GM18520 (cell line): ENCODE results near the gene CNNM3.

Experiments used
- ATAC-seq: cut with Tn5 transposase; IDR thresholded peaks from one replicate; pipeline ENCODE4 v1.9.1; 2021; ENCODE audit not compliant: unreplicated experiment

The CNNM3 gene

DNA sequence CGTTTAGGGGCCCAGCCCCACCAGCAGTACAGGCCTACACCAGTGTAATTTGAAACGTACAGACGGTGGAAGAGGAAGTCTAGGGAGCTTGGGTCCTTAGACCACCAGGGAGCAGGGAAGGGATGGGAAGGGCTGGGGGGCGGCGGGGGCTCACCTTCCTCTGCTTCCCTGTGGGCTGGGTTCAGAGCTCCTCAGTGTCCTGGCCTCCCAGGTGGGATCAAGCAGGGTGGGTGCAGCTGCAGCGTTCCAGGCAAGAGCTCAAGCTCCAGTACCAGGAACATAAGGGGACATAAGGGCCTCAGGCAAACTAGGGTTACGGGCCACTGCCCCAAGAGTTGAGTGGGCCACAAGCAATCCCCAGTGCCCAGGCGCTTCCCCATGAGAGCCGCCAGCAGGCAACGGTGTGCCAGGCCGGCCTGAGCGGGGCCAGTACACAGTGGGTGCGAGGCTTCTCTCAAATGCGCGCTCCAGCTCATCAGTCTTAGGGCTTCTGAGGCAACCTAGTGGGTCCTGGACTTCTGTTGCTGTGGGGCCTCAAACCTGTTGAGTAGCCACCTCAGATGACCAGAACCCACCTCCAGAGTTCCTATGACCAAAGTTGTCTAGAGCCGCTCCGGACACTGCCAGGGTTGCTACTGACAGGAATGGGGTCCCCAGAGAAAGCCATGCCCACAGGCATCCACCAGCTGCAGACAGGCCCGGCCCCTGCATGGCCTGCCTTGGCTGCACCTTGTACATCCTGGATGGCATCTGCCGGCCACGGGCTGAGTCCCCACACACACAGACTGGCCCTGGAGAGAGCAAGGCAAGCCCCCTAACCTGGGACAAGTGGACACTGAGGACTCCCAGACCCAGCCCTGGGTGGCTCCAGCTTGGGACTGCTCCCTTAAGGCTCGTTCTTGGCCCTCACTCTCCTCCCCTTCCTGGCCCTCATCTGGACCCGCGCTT lies 22.6 kb downstream of the CNNM3 start:
- no peak for ATAC-seq

- peak; percentile 39 for ATAC-seq
Measured at GRCh38 chr2:96839293-96839874, 23.3 kb downstream of the CNNM3 start.

DNA sequence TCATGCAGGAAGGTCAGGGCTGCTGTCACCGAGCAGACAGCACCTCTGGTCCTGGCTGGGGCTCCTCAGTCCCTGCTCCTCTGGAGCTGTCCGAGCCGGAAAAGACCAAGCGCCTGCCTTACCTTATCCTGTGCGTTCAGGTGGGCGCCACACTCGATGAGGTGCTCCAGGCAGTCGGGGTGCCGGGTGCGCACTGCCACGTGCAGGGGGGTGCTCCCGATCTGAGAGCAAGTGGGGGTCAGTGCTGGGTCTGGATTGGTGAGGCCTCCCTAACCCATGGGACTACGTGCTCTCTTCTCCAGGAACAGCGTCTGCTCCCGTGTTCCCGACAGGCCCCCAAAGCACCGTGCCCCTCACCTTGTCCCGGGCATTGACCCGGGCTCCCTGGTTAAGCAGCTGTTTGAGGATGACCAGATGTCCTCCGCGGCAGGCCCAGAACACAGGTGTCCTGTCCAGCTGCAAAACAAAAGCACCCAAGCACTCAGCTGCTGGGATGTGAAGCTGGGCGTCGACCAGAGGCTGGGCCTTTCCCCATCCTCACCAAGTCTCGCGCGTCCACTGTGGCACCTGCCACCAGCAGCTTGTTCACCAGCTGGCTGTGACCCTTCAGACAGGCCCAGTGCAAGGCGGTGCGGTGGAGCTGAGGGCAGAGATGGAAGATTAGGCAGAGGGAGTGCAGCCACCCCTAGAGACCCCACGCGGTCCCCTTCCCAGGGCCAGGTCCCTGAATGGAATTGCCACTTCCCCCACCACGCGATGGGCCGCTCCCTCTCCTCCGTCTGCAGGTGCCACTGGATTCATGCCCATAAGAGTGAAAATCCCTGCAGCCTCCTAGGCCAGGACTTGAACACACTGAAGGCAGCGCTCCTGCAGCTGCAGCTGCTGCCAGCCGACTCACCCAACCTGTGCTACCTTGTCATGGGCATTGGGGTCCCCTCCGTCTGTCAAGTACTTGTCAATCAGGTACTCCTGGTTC lies 24.1 kb downstream of the CNNM3 start:
- no peak for ATAC-seq

DNA sequence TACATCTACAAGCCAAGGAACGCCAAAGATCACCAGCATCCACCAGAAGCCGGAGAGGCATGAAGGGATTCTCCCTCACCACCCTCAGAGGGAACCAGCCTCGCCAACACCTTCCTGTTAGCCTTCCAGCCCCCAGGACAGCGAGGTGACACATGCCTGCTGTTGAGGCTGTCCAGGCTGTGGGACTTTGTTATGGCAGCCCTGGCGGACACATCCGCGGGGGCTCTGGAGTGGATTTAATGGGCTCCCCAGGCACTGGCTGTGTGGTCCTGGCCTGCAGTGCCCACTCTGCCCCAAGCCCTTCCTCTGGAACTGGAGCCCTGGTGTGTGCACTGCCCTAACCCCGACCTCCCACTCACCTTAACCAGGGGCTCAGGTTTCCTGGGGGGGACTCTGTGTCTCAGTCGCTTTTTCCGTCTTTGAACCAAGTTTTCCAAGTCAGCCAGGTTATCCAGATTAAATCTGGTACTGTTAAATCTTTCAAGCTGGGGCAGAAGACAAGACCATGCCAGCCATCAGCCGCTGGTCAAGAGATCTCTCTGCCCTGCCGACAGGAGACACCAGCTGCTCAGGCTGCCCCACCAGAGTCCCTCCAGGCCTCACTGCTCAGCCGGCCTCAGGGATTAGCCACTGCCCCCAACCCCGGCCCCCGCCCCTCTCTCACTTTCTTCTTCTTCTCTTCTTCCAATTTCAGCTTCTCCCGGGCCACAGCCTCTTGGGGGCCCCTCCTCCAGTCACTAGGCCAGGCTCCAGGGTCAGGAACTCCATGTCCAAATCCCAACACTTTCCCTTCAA lies 25.8 kb downstream of the CNNM3 start:
- ATAC-seq, result no peak

GRCh38 chr2:96842600-96842999 lies 26.5 kb downstream of the CNNM3 start:
- ATAC-seq, result no peak

GRCh38 chr2:96843538-96844268 lies 27.6 kb downstream of the CNNM3 start, which contains the start of gene ANKRD23:
TSS of gene ANKRD23 (minus strand) at chr2:96844021. CDS start at chr2:96843992, 29 bp downstream.
- no peak for ATAC-seq

DNA sequence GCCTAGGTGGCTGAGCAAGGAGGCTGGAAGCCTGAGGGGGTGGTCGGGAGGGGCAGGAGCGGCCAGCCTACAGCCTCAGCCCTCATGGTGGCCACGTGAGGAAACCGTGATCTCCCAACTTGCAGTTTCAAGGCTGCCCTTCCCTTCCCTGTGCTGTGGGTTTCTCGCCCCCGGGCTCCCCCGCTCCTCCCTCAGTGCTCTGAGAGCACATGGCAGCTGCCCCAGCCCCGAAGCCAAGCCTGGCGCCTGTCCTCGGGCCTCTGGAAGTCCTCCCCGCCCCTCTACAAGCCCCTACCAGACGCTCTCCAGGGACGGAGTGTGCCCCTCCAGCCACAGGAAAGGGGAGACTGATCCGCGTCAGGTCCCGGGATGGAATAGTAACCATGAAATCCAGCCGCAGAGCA lies 28.3 kb downstream of the CNNM3 start:
- no peak for ATAC-seq

DNA sequence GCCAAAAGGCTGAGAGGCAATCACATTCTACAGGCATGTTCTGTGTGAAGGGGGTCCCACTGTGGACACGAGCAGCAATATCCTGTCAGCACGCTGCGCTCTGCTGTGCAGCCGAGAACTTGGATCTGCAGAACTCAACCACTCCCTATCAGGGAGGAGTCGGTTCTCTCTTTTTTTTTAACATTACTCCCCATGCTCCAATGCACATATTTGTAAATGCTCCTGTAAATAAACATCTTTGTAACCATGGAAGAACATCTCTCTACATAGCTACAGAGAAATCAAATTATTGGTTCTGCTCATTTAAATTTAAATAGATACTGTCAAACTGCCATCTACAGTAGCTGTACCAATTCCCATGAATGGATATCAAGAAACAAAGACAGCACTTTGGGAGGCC lies 30.8 kb downstream of the CNNM3 start:
- ATAC-seq, result no peak

DNA sequence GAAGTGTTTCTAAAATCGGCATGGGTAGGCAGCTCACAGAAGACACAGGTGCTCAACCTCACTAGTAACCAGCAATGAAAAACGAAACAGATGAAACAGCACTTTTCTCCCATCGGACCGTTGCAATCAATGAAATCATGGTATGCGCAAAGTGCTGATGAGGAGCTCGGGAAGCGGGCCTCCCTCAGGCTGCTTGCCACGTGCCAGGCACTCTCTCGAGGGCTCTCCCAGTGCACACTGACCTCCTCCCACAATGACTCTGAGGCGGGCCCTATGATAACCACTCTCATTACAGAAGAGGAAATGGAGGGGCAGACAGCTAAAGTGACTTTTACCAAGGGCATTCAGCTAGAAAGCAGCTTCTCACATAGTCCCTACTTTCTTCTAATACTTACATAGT lies 31.5 kb downstream of the CNNM3 start:
- no peak for ATAC-seq

- no peak for ATAC-seq
Measured at GRCh38 chr2:96848264-96848663, 32.2 kb downstream of the CNNM3 start.

- no peak for ATAC-seq
Measured at GRCh38 chr2:96852667-96853066, 36.6 kb downstream of the CNNM3 start.

DNA sequence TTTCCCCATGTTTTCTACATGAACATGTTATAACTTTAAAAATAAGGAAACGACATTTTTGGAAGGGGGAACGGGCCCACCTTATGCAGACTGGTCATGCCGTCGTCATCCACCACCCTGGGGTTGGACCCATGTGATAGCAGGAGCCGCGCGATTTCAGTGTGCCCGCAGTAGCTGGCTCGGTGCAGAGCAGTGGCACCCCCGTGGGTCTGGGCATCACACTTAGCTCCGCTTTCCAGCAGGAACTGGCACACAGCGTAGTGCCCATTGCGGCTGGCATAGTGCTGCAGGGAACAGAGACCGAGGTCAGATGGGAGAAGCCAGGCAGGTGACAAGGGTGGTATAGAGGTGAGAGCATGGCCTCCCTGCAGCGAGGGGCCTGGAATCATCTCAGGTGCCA lies 37.3 kb downstream of the CNNM3 start:
- no peak for ATAC-seq

DNA sequence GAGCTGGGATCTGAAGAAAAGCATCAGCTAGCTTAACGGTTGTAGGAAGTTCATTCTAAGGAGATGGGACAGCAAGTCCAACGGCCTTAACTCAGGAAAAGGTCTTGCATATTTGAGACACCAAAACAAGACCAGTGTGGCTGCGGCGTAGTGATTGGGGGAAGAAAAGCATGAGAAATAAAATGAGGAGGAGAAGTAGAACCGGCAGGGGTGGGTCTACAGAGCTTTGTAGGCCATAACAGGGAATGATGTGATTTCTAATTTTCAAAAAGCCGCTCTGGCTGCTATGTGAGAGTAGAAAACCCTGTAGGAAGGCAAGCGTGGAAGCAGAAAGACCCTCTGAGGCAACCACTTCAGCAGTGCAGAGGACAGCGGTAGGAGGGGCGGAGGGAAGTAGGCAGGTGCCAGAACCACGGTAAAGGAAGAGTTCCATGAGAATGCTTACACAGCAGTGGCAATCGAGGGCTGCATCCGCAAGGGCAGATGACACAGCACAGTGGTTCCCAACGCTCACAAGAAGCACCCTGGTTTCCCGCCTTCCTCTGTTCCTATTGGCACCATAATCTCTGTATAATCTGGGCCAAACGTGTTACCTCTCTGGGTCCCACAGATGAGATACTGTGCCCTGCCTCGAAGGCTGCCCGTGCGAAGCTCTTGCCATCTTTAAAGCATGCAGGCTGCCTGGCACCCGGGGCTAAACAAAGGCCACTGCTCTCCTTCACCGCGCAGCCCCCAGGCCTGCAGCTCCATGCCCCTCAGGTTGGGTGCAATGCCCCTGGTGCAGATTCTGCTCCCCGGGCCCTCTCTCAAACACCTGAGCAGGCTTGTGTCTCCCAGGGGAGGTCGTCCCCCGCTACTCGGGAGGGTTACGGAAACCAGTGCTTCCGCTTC lies 41.0 kb downstream of the CNNM3 start:
- no peak for ATAC-seq

GRCh38 chr2:96857667-96858372 lies 41.8 kb downstream of the CNNM3 start, which contains the start of gene ANKRD39:
TSS of gene ANKRD39 (minus strand) at chr2:96858016. CDS start at chr2:96857987, 29 bp downstream.
- peak; percentile 96 for ATAC-seq

DNA sequence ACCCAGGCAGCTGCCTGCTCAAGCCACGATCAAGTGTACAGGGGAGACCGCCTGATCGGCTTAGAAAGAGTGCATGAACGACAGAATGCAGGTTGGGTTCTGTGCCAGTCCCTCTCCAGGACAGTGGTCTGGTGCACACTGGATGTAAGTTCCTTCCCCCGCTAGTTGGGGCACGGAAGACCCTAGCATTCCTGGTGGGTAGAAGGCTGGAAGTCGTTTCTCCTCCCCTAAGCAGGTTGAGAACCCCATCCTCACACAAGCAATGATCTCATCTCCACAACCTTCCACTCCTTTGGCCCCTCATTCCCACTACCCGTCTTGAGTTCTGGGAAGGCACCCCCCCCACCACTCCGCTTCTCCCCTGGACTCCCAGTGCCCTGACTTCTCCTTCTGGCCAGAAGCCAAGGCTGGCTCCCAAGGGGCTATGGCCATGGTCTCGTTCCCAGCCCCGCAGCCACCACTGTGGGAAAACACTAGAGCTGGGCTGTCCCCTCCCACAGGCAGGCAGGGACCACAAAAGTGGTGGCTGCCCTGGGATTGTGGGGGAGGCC lies 43.1 kb downstream of the CNNM3 start:
- no peak for ATAC-seq

GRCh38 chr2:96859681-96860064 lies 43.6 kb downstream of the CNNM3 start:
- no peak for ATAC-seq
